HepG2 (cell line): ENCODE data around the gene UNC13D. TPM values are rescaled to one million over a fixed set of nuclear protein-coding genes. Genes with fewer than 3 reads are reported as not detected.

ENCODE experiments used
- CC2D1A ChIP-seq: sonication (generic); formaldehyde crosslinking; IDR thresholded peaks from 2 replicates; pipeline ENCODE4 v1.8.1; 2023; ENCODE audit warnings: mild to moderate bottlenecking, missing genetic modification reagents
- SRSF4 ChIP-seq: fragments of 200-400 bp; formaldehyde crosslinking; IDR thresholded peaks from one replicate; pipeline ENCODE4 v1.6.1; 2018; ENCODE audit warnings: mild to moderate bottlenecking, low read depth, low read length, moderate library complexity; ENCODE audit not compliant: poor library complexity, severe bottlenecking
- TCF7 ChIP-seq: sonication (generic); IDR thresholded peaks from 2 replicates; pipeline ENCODE4 v1.6.1; 2016; ENCODE audit warnings: antibody characterized with exemption, low read depth
- ZBTB1 ChIP-seq: sonication (generic); formaldehyde crosslinking; IDR thresholded peaks from 2 replicates; pipeline ENCODE4 v1.4.0; 2020; ENCODE audit warnings: missing genetic modification reagents, borderline replicate concordance
- ZMYM2 ChIP-seq: sonication (generic); formaldehyde crosslinking; IDR thresholded peaks from 2 replicates; pipeline ENCODE4 v1.8.0; 2022; ENCODE audit warnings: mild to moderate bottlenecking, missing genetic modification reagents
- ZMYM4 ChIP-seq: sonication (generic); formaldehyde crosslinking; IDR thresholded peaks from 2 replicates; pipeline ENCODE4 v1.8.1; 2023; ENCODE audit warnings: mild to moderate bottlenecking, missing genetic modification reagents
- ZNF318 ChIP-seq: sonication (generic); formaldehyde crosslinking; IDR thresholded peaks from 2 replicates; pipeline ENCODE4 v1.4.0; 2020; ENCODE audit warnings: mild to moderate bottlenecking, missing genetic modification reagents
- ZNF598 ChIP-seq: sonication (generic); formaldehyde crosslinking; IDR thresholded peaks from 2 replicates; pipeline ENCODE4 v1.5.1; 2020; ENCODE audit warnings: mild to moderate bottlenecking, missing genetic modification reagents, borderline replicate concordance
- ZNF691 ChIP-seq: sonication (generic); formaldehyde crosslinking; IDR thresholded peaks from 2 replicates; pipeline ENCODE4 v1.4.0; 2020; ENCODE audit warnings: missing genetic modification reagents, low read depth, mild to moderate bottlenecking, borderline replicate concordance
- ZNF713 ChIP-seq: sonication (generic); formaldehyde crosslinking; IDR thresholded peaks from 2 replicates; pipeline ENCODE4 v1.4.0; 2020; ENCODE audit warnings: mild to moderate bottlenecking, missing genetic modification reagents
- ZNF737 ChIP-seq: sonication (generic); formaldehyde crosslinking; IDR thresholded peaks from 2 replicates; pipeline ENCODE4 v1.5.0; 2020; ENCODE audit warnings: missing genetic modification reagents, mild to moderate bottlenecking, borderline replicate concordance
- ZNF780A ChIP-seq: sonication (generic); formaldehyde crosslinking; IDR thresholded peaks from 2 replicates; pipeline ENCODE4 v1.8.0; 2022; ENCODE audit warnings: mild to moderate bottlenecking, missing genetic modification reagents, moderate library complexity
- polyA plus RNA-seq, 8 experiments: library from polyadenylated mRNA; depleted of rRNA in 3 of 8; stranded (reverse) in 7 of 8; unstranded in 1 of 8; fragments of >200 nt; fragmentation: Illumina TruSeq in 4 of 8; extraction: Trizol in 4 of 8; gene quantifications; 2 replicates each; pipeline versions ENCODE4 v1.2.1 to v1.2.3, GENCODE V29; 2011 to 2016; ENCODE audit warnings: low read depth in 4 of 8, missing spikeins in 1 of 8, mixed read lengths in 1 of 8; ENCODE audit not compliant: insufficient read depth in 1 of 8
- total RNA-seq, 5 experiments: library from RNA; depleted of rRNA; stranded (reverse); fragments of >200 nt; fragmentation: Illumina TruSeq; extraction: Trizol; gene quantifications; 2 replicates each; pipeline ENCODE4 v1.2.3, GENCODE V29; 2016; ENCODE audit warnings: low read depth in 1 of 5
- TF ChIP-seq, protein P1 (sequence below): sonication (generic); formaldehyde crosslinking; conservative IDR thresholded peaks from 2 replicates; pipeline ENCODE4 v1.8.0; 2022; ENCODE audit warnings: missing genetic modification reagents
- TF ChIP-seq, protein P2 (sequence below): sonication (generic); formaldehyde crosslinking; IDR thresholded peaks from 2 replicates; pipeline ENCODE4 v1.4.0; 2020; ENCODE audit warnings: missing genetic modification reagents
- TF ChIP-seq, protein P3 (sequence below): sonication (generic); formaldehyde crosslinking; IDR thresholded peaks from 2 replicates; pipeline ENCODE4 v1.4.0; 2020; ENCODE audit warnings: missing genetic modification reagents

The UNC13D gene
- total and polyA plus RNA-seq, 2 of the 13 experiments (the other 11 are each of a cell fraction or from before 2014, with no cell fraction given), result 29.7 to 42.7 TPM

DNA sequence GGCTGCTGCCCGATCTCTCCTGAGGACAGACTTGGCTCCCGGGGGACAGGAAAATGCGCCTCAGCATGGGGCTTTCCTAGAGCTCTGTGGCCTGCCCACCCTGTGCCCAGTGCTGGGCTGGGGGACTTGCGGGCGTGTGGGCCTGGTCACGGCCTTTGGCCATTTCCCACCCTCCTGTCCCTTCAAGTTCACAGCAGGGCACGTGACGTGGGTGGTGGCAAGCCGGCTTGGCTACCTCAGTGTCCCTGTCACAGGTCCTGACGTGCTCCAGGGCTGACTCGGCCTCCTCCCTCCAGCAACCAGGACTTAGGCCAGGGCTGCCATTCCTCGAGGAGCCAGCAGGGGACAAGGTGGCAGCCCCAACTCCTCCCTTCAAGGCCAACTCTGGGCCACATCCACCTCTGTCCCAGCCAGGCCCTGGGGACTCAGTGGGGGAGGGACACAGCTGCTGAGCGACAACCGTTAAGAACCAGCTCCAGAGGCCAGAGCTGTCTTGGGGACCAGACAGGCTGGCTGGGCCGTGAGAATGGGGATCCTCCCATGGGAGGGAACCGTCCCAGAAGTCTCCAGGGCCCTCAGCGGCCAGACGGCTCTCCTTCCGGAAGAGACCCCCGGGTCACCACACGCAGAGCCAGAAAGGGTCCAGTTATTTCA, 981 bp upstream of the UNC13D start (continued):
- TF ChIP-seq, protein P1, sequence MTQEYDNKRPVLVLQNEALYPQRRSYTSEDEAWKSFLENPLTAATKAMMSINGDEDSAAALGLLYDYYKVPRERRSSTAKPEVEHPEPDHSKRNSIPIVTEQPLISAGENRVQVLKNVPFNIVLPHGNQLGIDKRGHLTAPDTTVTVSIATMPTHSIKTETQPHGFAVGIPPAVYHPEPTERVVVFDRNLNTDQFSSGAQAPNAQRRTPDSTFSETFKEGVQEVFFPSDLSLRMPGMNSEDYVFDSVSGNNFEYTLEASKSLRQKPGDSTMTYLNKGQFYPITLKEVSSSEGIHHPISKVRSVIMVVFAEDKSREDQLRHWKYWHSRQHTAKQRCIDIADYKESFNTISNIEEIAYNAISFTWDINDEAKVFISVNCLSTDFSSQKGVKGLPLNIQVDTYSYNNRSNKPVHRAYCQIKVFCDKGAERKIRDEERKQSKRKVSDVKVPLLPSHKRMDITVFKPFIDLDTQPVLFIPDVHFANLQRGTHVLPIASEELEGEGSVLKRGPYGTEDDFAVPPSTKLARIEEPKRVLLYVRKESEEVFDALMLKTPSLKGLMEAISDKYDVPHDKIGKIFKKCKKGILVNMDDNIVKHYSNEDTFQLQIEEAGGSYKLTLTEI (CRISPR knock-in tag), result no peak
- TF ChIP-seq ZNF318 (CRISPR knock-in tag), result peak; percentile 57; the same call in 1 of the 2 replicates
- TF ChIP-seq ZNF691, result peak; percentile 86; the same call in 1 of the 2 replicates
- TF ChIP-seq, protein P2, sequence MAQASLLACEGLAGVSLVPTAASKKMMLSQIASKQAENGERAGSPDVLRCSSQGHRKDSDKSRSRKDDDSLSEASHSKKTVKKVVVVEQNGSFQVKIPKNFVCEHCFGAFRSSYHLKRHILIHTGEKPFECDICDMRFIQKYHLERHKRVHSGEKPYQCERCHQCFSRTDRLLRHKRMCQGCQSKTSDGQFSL, result no peak
- TF ChIP-seq ZNF598, result no peak
- no peak for TF ChIP-seq SRSF4
- TF ChIP-seq TCF7, result no peak
- TF ChIP-seq ZNF713 (CRISPR knock-in tag), result no peak
- TF ChIP-seq ZBTB1 (CRISPR knock-in tag), result no peak
- TF ChIP-seq, protein P3, sequence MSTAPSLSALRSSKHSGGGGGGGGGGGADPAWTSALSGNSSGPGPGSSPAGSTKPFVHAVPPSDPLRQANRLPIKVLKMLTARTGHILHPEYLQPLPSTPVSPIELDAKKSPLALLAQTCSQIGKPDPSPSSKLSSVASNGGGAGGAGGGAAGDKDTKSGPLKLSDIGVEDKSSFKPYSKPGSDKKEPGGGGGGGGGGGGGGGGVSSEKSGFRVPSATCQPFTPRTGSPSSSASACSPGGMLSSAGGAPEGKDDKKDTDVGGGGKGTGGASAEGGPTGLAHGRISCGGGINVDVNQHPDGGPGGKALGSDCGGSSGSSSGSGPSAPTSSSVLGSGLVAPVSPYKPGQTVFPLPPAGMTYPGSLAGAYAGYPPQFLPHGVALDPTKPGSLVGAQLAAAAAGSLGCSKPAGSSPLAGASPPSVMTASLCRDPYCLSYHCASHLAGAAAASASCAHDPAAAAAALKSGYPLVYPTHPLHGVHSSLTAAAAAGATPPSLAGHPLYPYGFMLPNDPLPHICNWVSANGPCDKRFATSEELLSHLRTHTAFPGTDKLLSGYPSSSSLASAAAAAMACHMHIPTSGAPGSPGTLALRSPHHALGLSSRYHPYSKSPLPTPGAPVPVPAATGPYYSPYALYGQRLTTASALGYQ (CRISPR knock-in tag), result no peak
- TF ChIP-seq CC2D1A (CRISPR knock-in tag), result no peak
- TF ChIP-seq ZMYM4, result peak; percentile 63; the same call in 1 of the 2 replicates
- no peak for TF ChIP-seq ZMYM2
- TF ChIP-seq ZNF780A (CRISPR knock-in tag), result no peak
- TF ChIP-seq ZNF737 (CRISPR knock-in tag), result no peak
